GM19099 (cell line): ENCODE measurements around the gene MS4A15.

Experiments
- POLR2A ChIP-seq: IDR thresholded peaks from 3 replicates; pipeline ENCODE4 v1.6.1; 2011; ENCODE audit warnings: low read depth; ENCODE audit not compliant: insufficient read length; ENCODE audit errors: extremely low read depth

The MS4A15 gene

GRCh38 chr11:60783141-60783484 is 26.4 kb downstream of the MS4A15 start:
- no peak for TF ChIP-seq POLR2A

- no peak for TF ChIP-seq POLR2A
Measured at GRCh38 chr11:60783911-60784310, 27.2 kb downstream of the MS4A15 start.

GRCh38 chr11:60785136-60785535 is 28.5 kb downstream of the MS4A15 start, which contains the start of gene MS4A10:
MS4A10 (plus strand) TSS chr11:60785333; CDS start chr11:60790336, 5,003 bp downstream.
- TF ChIP-seq POLR2A, result no peak

- TF ChIP-seq POLR2A, result no peak
Measured at GRCh38 chr11:60785806-60786361, 29.2 kb downstream of the MS4A15 start.

GRCh38 chr11:60786811-60787567 is 30.3 kb downstream of the MS4A15 start:
- no peak for TF ChIP-seq POLR2A

- TF ChIP-seq POLR2A, result no peak
Measured at GRCh38 chr11:60788401-60789125, 31.9 kb downstream of the MS4A15 start.

GRCh38 chr11:60790726-60791125 is 34.1 kb downstream of the MS4A15 start:
- TF ChIP-seq POLR2A, result no peak

GRCh38 chr11:60791153-60791933 is 34.7 kb downstream of the MS4A15 start:
- no peak for TF ChIP-seq POLR2A

GRCh38 chr11:60792521-60792920 is 35.9 kb downstream of the MS4A15 start:
- no peak for TF ChIP-seq POLR2A

- no peak for TF ChIP-seq POLR2A
Measured at GRCh38 chr11:60795291-60795690, 38.6 kb downstream of the MS4A15 start.

GRCh38 chr11:60797846-60798630 is 41.4 kb downstream of the MS4A15 start:
- no peak for TF ChIP-seq POLR2A

GRCh38 chr11:60798631-60799030 is 42.0 kb downstream of the MS4A15 start:
- TF ChIP-seq POLR2A, result no peak

- TF ChIP-seq POLR2A, result no peak
Measured at GRCh38 chr11:60801194-60801593, 44.5 kb downstream of the MS4A15 start.

- TF ChIP-seq POLR2A, result no peak
Measured at GRCh38 chr11:60803273-60803936, 46.7 kb downstream of the MS4A15 start.
